Caco-2 (cell line): ENCODE data around the gene ZNF615. TPM values are rescaled to one million over a fixed set of nuclear protein-coding genes. Genes with fewer than 3 reads are reported as not detected.
"Not testable (repeated sequence)": the region's sequence is repeated elsewhere in the genome, so short reads cannot be mapped to it uniquely, and the experiment has no call there.

Experiments used
- BruUV-seq: library from RNA; stranded (reverse); fragments of 400-500 nt; replicated peaks from 2 replicates; lab custom pipeline; 2021; lab: Mats Ljungman, UMichigan
- CTCF ChIA-PET: fragments of 300-600 bp; sonication (Branson Sonifier 250); formaldehyde crosslinking; loops from one replicate; lab custom pipeline; 2022; ENCODE audit warnings: antibody characterized with exemption; lab: Charles Lee
- POLR2A ChIA-PET: fragments of 300-600 bp; sonication (Branson Sonifier 250); formaldehyde crosslinking; loops from one replicate; lab custom pipeline; 2022; ENCODE audit warnings: antibody characterized with exemption; lab: Charles Lee
- DNase-seq, 2 experiments: peaks; one replicate each; pipeline versions ENCODE4 v3.0.0 to v3.0.0-alpha.2; 2020 to 2022
- H3K27me3 ChIP-seq: replicated peaks from 2 replicates; pipeline ENCODE4 v1.6.0; 2011; ENCODE audit warnings: low read length; ENCODE audit not compliant: control insufficient read depth, insufficient read depth
- H3K36me3 ChIP-seq: 2 replicates; pipeline ENCODE4 v1.5.1; 2011; ENCODE audit warnings: low read length; ENCODE audit not compliant: control insufficient read depth, insufficient read depth
- H3K4me1 ChIP-seq: fragments of 250-450 bp; sonication (Bioruptor Pico); 2 replicates; pipeline ENCODE4 v1.5.1; 2020; ENCODE audit warnings: mild to moderate bottlenecking
- H3K4me3 ChIP-seq: 2 replicates; pipeline ENCODE4 v1.5.1; 2011; ENCODE audit warnings: low read depth, mild to moderate bottlenecking, control low read depth, low read length
- H3K9me3 ChIP-seq: fragments of 250-450 bp; sonication (Bioruptor Pico); 2 replicates; pipeline ENCODE4 v1.5.1; 2020; ENCODE audit warnings: mild to moderate bottlenecking, moderate library complexity
- H3K27ac Mint-ChIP-seq: one replicate; pipeline ENCODE4 v1.8.0; 2022; ENCODE audit warnings: mixed read lengths; ENCODE audit not compliant: unreplicated experiment
- H3K27me3 Mint-ChIP-seq: one replicate; pipeline ENCODE4 v1.8.0; 2022; ENCODE audit warnings: mixed read lengths; ENCODE audit not compliant: insufficient read depth, unreplicated experiment
- H3K36me3 Mint-ChIP-seq: one replicate; pipeline ENCODE4 v1.8.0; 2022; ENCODE audit warnings: mild to moderate bottlenecking, mixed read lengths; ENCODE audit not compliant: insufficient read depth, unreplicated experiment
- H3K4me1 Mint-ChIP-seq: one replicate; pipeline ENCODE4 v1.8.0; 2022; ENCODE audit warnings: low read depth, mixed read lengths; ENCODE audit not compliant: unreplicated experiment
- H3K4me3 Mint-ChIP-seq: one replicate; pipeline ENCODE4 v1.8.0; 2022; ENCODE audit warnings: mild to moderate bottlenecking, moderate library complexity, mixed read lengths; ENCODE audit not compliant: unreplicated experiment
- H3K9me3 Mint-ChIP-seq: one replicate; pipeline ENCODE4 v1.8.0; 2022; ENCODE audit warnings: mixed read lengths; ENCODE audit not compliant: unreplicated experiment
- intact Hi-C: fragments of 100-400 bp; cut with micrococcal nuclease; formaldehyde crosslinking; loops from one replicate; pipeline ENCODE4 v1.10.0; 2022; ENCODE audit not compliant: unreplicated experiment
- total RNA-seq: library from RNA; stranded (reverse); gene quantifications from 2 replicates; pipeline ENCODE4 v1.2.3, GENCODE V29; 2022
- TF ChIP-seq, protein P1 (sequence below), 2 experiments: fragments of 200-600 bp in 1 of 2; IDR thresholded peaks; 1 replicate in 1 of 2; 2 replicates in 1 of 2; pipeline versions ENCODE4 v1.5.1 to v1.8.0; 2011 to 2022; ENCODE audit warnings: antibody characterized with exemption in 1 of 2, control low read depth in 1 of 2, inconsistent platforms in 1 of 2, low read depth in 1 of 2, low read length in 1 of 2, mild to moderate bottlenecking in 1 of 2, moderate library complexity in 1 of 2; ENCODE audit not compliant: insufficient read depth in 1 of 2, severe bottlenecking in 1 of 2, unreplicated experiment in 1 of 2

The ZNF615 gene
- total RNA-seq, 1 experiment from 2014 or later, result 7.1 TPM

DNA sequence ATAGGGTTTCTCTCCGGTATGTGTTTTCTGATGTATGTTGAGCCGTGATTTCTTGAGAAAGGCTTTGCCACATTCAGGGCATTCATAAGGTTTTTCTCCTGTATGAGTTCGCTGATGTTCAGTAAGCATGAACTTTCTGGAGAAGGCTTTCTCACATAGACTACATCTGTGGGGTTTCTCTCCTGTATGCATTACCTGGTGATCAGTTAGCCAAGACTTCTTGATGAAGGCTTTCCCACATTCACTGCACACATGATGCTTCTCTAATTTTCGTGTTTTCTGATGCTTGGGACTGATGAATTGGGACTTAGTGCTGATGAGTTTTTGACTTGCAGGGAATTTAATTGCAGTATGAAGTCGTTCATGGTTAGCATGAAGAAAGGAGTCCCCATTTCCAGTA is 42.4 kb downstream of the ZNF615 start:
- H3K4me3 Mint-ChIP-seq, result no peak overlapping the region
- intact Hi-C loops, result no loop called here
- Histone ChIP-seq H3K4me1 (peaks cover 8% of the 10 kb centered on the region), H3K9me3 (peaks cover 32% of the 10 kb centered on the region), H3K4me3 (no peak overlapping the region), H3K36me3 (no peaks in the 10 kb centered on the region; the same call in 1 of the 2 replicates), H3K27me3 (no peaks in the 10 kb centered on the region)
- no peak overlapping the region for H3K27ac Mint-ChIP-seq
- ChIA-PET POLR2A (no interaction called here), CTCF (no interaction called here)
- peaks cover 7% of the 10 kb centered on the region for H3K4me1 Mint-ChIP-seq
- TF ChIP-seq, protein P1, sequence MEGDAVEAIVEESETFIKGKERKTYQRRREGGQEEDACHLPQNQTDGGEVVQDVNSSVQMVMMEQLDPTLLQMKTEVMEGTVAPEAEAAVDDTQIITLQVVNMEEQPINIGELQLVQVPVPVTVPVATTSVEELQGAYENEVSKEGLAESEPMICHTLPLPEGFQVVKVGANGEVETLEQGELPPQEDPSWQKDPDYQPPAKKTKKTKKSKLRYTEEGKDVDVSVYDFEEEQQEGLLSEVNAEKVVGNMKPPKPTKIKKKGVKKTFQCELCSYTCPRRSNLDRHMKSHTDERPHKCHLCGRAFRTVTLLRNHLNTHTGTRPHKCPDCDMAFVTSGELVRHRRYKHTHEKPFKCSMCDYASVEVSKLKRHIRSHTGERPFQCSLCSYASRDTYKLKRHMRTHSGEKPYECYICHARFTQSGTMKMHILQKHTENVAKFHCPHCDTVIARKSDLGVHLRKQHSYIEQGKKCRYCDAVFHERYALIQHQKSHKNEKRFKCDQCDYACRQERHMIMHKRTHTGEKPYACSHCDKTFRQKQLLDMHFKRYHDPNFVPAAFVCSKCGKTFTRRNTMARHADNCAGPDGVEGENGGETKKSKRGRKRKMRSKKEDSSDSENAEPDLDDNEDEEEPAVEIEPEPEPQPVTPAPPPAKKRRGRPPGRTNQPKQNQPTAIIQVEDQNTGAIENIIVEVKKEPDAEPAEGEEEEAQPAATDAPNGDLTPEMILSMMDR (IDR thresholded peaks at IDR 0.05; ENCODE audit: insufficient read depth in 1 of 2, low read depth in 1 of 2, low read length in 1 of 2, severe bottlenecking in 1 of 2, unreplicated experiment in 1 of 2), result no peak
- H3K27me3 Mint-ChIP-seq, result no peaks in the 10 kb centered on the region
- H3K9me3 Mint-ChIP-seq, result peaks cover 66% of the 10 kb centered on the region
- no peak for DNase-seq
- BruUV-seq, result no TSS peak
- H3K36me3 Mint-ChIP-seq, result peaks cover 6% of the 10 kb centered on the region

DNA sequence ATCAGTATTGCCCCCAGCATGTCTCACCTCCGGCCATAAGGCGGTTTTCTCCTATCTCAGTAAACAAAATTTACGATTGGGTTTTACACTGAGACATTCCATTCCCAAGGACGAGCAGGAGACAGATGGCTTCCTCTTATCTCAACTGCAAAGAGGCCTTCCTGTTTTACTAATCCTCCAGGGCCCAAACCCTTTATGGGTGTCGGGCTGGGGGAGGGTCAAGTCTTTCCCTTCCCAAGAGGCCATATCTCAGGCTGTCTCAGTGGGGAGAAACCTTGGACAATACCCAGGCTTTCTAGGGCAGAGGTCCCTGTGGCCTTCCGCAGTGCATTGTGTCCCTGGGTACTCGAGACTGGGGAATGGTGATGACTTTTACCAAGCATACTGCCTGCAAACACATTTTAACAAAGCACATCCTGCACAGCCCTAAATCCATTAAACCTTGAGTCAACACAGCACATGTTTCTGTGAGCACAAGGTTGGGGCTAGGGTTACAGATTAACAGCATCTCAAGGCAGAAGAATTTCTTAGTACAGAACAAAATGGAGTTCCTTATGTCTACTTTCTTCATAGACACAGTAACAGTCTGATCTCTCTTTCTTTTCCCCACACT is 47.3 kb downstream of the ZNF615 start:
- H3K27ac Mint-ChIP-seq, result peak overlapping the region; percentile 33
- intact Hi-C loops, H3K36me3 Mint-ChIP-seq, H3K4me1 ChIP-seq, POLR2A ChIA-PET, H3K4me3 ChIP-seq, H3K36me3 ChIP-seq, H3K27me3 ChIP-seq, CTCF ChIA-PET, BruUV-seq, H3K27me3 Mint-ChIP-seq, H3K4me3 Mint-ChIP-seq: not testable (repeated sequence)
- peaks cover 48% of the 10 kb centered on the region for H3K9me3 ChIP-seq
- peak; percentile 59 to 66 for DNase-seq
- H3K9me3 Mint-ChIP-seq, result peaks cover 76% of the 10 kb centered on the region
- H3K4me1 Mint-ChIP-seq, result peaks cover 15% of the 10 kb centered on the region

DNA sequence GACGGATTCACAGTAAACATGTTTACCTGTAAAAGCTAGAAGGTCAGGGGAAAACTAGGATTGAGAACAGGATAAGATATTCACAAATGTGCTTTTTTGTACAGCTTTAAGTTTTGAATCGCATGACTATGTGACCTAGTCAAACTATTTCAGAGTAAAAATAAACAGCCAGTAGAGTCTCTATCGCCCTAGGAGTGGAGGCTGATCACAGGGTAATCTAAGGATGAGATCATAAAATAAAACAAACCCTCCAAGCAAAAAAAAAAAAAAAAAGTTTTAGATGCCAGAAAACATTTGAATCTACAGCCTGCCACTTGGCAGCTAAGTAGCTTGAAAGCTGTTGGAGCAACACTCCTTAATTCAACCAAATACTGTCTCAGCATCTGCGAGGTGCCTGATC is 48.2 kb downstream of the ZNF615 start:
- Mint-ChIP-seq H3K36me3 (no peaks in the 10 kb centered on the region), H3K27me3 (no peaks in the 10 kb centered on the region), H3K9me3 (peaks cover 72% of the 10 kb centered on the region), H3K4me3 (no peak overlapping the region), H3K4me1 (peaks cover 15% of the 10 kb centered on the region), H3K27ac (peak overlapping the region; percentile 33)
- Histone ChIP-seq H3K4me3 (no peak overlapping the region), H3K27me3 (no peaks in the 10 kb centered on the region), H3K4me1 (peaks cover 8% of the 10 kb centered on the region), H3K9me3 (peaks cover 54% of the 10 kb centered on the region), H3K36me3 (no peaks in the 10 kb centered on the region; the same call in 1 of the 2 replicates)
- CTCF ChIA-PET, result interaction anchor here (0.6 kb wide), 1 partner anchor 49 kb away, joined by 3 read pairs; no protein-coding TSS in a partner anchor
- TF ChIP-seq, protein P1 (IDR thresholded peaks at IDR 0.05; ENCODE audit: insufficient read depth in 1 of 2, low read depth in 1 of 2, low read length in 1 of 2, severe bottlenecking in 1 of 2, unreplicated experiment in 1 of 2), result no peak
- intact Hi-C loops, result no loop called here
- BruUV-seq, result no TSS peak
- POLR2A ChIA-PET, result no interaction called here
- no peak for DNase-seq

DNA sequence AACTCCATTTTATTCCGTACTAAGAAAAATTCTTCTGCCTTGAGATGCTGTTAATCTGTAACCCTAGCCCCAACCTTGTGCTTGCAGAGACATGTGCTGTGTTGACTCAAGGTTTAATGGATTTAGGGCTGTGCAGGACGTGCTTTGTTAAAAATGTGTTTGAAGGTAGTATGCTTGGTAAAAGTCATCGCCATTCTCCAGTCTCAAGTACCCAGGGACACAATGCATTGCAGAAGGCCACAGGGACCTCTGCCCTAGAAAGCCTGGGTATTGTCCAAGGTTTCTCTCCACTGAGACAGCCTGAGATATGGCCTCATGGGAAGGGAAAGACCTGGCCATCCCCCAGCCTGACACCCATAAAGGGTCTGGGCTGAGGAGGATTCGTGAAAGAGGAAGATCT is 50.2 kb downstream of the ZNF615 start:
- peak overlapping the region; percentile 45 for H3K27ac Mint-ChIP-seq
- peaks cover 15% of the 10 kb centered on the region for H3K4me1 Mint-ChIP-seq
- H3K4me3 ChIP-seq, H3K36me3 ChIP-seq, CTCF ChIA-PET, H3K4me1 ChIP-seq, H3K27me3 ChIP-seq, BruUV-seq, POLR2A ChIA-PET, intact Hi-C loops, H3K4me3 Mint-ChIP-seq, H3K36me3 Mint-ChIP-seq, H3K27me3 Mint-ChIP-seq: not testable (repeated sequence)
- peak in 1 of 2 experiments; percentile 39 for DNase-seq
- H3K9me3 Mint-ChIP-seq, result peaks cover 65% of the 10 kb centered on the region
- peaks cover 49% of the 10 kb centered on the region for H3K9me3 ChIP-seq
